Cardiac fibroblast (primary cell): ENCODE results near the gene PPL.
"Not testable (repeated sequence)": the region's sequence is repeated elsewhere in the genome, so short reads cannot be mapped to it uniquely, and the experiment has no call there.

Experiments used
- DNase-seq, 2 donors: peaks; one replicate each; pipeline versions ENCODE4 v3.0.0 to v3.0.0-alpha.2; 2010; ENCODE audit warnings: low read depth in 2 of 2
- H3K4me3 ChIP-seq, 2 donors: replicated peaks in 1 of 2; 1 replicate in 1 of 2; 2 replicates in 1 of 2; pipeline ENCODE4 v1.5.1; 2011; ENCODE audit warnings: low read depth in 2 of 2, low read length in 2 of 2, mild to moderate bottlenecking in 2 of 2, moderate library complexity in 1 of 2
- CTCF ChIP-seq: IDR thresholded peaks from one replicate; pipeline ENCODE4 v1.5.1; 2011; ENCODE audit warnings: low read depth, mild to moderate bottlenecking, low read length, inconsistent platforms

PPL gene

GRCh38 chr16:4931381-4931780 is 5.6 kb downstream of the PPL start:
- TF ChIP-seq CTCF, result no peak
- DNase-seq, result no peak
- H3K4me3 ChIP-seq, result no peak overlapping the region

GRCh38 chr16:4929619-4930018 is 7.3 kb downstream of the PPL start:
- not testable (repeated sequence) for H3K4me3 ChIP-seq, DNase-seq

- no peak for TF ChIP-seq CTCF
- DNase-seq, result no peak
- no peak overlapping the region for H3K4me3 ChIP-seq
Observed at GRCh38 chr16:4928227-4928626, 8.7 kb downstream of the PPL start.

GRCh38 chr16:4927661-4928060 is 9.3 kb downstream of the PPL start:
- no peak overlapping the region for H3K4me3 ChIP-seq
- DNase-seq, result no peak
- TF ChIP-seq CTCF, result no peak

- no peak overlapping the region for H3K4me3 ChIP-seq
- no peak for DNase-seq
- no peak for TF ChIP-seq CTCF
Observed at GRCh38 chr16:4926928-4927327, 10.0 kb downstream of the PPL start.

- no peak overlapping the region for H3K4me3 ChIP-seq
- TF ChIP-seq CTCF, result no peak
- no peak for DNase-seq
Observed at GRCh38 chr16:4925791-4926190, 11.2 kb downstream of the PPL start.

GRCh38 chr16:4925293-4925607 is 11.7 kb downstream of the PPL start:
- no peak overlapping the region for H3K4me3 ChIP-seq
- DNase-seq, result no peak
- no peak for TF ChIP-seq CTCF
